ENCODE measurements around the gene FYTTD1. TPM values are rescaled to one million over a fixed set of nuclear protein-coding genes. Genes with fewer than 3 reads are reported as not detected.
A peak's percentile ranks its signal among the peaks of the same experiment; 100 is the strongest.

FYTTD1 gene
- total and polyA plus RNA-seq, 2 of the 4 experiments (the other 2 are of a cell fraction), result 20.4 to 50.2 TPM

DNA sequence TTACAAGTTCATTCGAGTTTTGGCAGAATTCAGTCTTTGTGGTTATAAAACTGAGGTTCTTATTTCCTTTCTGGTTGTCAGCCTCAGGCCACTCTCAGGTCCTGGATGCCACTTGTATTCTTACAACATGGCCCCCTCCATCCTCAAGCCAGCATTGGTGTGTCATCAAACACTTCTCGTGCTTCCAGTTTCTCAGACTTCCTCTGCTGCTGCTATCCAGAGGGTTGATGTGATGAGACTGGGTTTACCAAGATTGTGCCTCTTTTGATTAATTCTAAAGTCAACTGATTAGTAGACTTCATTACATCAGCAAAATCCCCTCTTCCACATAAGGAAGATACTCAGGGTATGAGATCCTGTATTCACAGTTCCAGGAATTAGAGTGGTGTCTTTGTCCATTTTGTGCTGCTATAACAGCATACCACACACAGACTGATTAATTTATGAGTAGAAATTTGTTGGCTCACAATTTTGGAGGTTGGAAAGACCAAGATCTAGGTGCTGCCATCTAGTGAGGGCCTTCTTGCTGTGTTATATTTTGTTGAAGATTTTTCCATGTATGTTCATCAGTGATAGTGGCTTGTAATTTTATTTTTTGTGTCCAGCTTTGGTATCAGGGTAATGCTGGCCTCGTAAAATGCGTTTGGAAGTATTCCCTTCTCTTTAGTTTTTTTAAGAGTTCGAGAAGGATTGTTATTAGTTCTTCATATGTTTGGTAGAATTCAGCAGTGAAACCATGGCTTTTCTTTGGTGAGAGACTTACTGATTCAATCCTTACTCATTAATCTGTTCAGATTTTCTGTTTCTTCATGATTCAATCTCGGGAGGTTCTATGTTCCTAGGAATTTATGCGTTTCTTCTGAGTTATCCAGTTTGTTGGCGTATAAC, 52.5 kb downstream of the FYTTD1 start:
- Histone ChIP-seq H3K36me3 (ENCODE audit: control insufficient read depth, insufficient read depth, low read length) (no peaks in the 10 kb centered on the region), H3K79me1 (ENCODE audit: low read depth in 1 of 2, low read length in 2 of 2) (peaks cover 22 to 62% of the 10 kb centered on the region in 2 experiments; a peak in 3 of 4 replicates), H4K8ac (ENCODE audit: low read depth in 2 of 2, low read length in 2 of 2) (no peak overlapping the region), H3K9ac (ENCODE audit: low read depth, low read length) (no peak overlapping the region), H2AK5ac (ENCODE audit: low read depth, low read length) (no peak overlapping the region), H3K9me3 (ENCODE audit: control insufficient read depth, insufficient read depth, low read length) (no peaks in the 10 kb centered on the region), H3K14ac (replicated peaks; ENCODE audit: low read depth, low read length) (peak overlapping the region; percentile 29), H2BK120ac (ENCODE audit: low read depth, low read length) (no peak overlapping the region), H3K18ac (ENCODE audit: low read depth, low read length) (peak overlapping the region; percentile 14; the same call in 1 of the 2 replicates), H4K91ac (ENCODE audit: insufficient read depth, low read depth, low read length) (no peak overlapping the region), H2AFZ (replicated peaks; ENCODE audit: low read length, poor library complexity) (no peak overlapping the region), H4K5ac (ENCODE audit: low read depth, low read length) (no peak overlapping the region), H3K27ac (ENCODE audit: insufficient read depth, low read length) (no peak overlapping the region), H2BK20ac (ENCODE audit: low read depth, low read length) (no peak overlapping the region), H3K4me3 (ENCODE audit: insufficient read depth, low read depth, low read length) (no peak overlapping the region), H3K23ac (ENCODE audit: low read depth, low read length) (no peak overlapping the region; the same call in 1 of the 2 replicates), H3K9me1 (ENCODE audit: insufficient read depth, low read length) (peaks cover 11% of the 10 kb centered on the region), H2AK9ac (replicated peaks; ENCODE audit: low read depth, low read length, poor library complexity) (no peak overlapping the region), H4K20me1 (ENCODE audit: insufficient read depth, low read length) (peaks cover 67% of the 10 kb centered on the region), H3K4me2 (ENCODE audit: low read depth, low read length) (no peak overlapping the region), H3K27me3 (ENCODE audit: control insufficient read depth, insufficient read depth, low read length) (no peaks in the 10 kb centered on the region), H3K4ac (ENCODE audit: low read depth, low read length) (peak overlapping the region; percentile 6; the same call in 1 of the 2 replicates), H3K56ac (ENCODE audit: extremely low read depth, insufficient read depth, low read length) (no peak overlapping the region), H3K4me1 (ENCODE audit: control insufficient read depth, insufficient read depth, low read length) (peaks cover 12% of the 10 kb centered on the region), H2BK15ac (ENCODE audit: low read depth, low read length) (no peak overlapping the region), H2BK5ac (ENCODE audit: low read depth, low read length, poor library complexity, severe bottlenecking) (no peak overlapping the region)
- ChIA-PET CTCF (no interaction called here), POLR2A (ENCODE audit: unreplicated experiment) (no interaction called here)
- in situ Hi-C loops (cut with MboI; ENCODE audit: low sequenced_read_pairs), result no loop called here
- intact Hi-C loops (cut with micrococcal nuclease), result no loop called here
- BruUV-seq (replicated peaks), result no TSS peak
- DNase-seq (peak; percentile 51), ATAC-seq (ENCODE audit: low read depth) (0 out of 2 replicates have a peak, but pooled peaks have one; percentile 35)
- WGBS, 2 experiments (ENCODE audit: extremely low coverage in 2 of 2, insufficient read length in 1 of 2), result 100% methylated on average over 1 of the region's 8 CpGs; no CpG with 5 or more reads in 1 of the 2 experiments
- no peak for TF ChIP-seq MXI1 (IDR thresholded peaks at IDR 0.05; ENCODE audit: borderline replicate concordance, low read depth, low read length)
- no peak for TF ChIP-seq RCOR1 (IDR thresholded peaks at IDR 0.05; ENCODE audit: insufficient replicate concordance, low read length)
- TF ChIP-seq MAZ (IDR thresholded peaks at IDR 0.05; ENCODE audit: borderline replicate concordance, low read depth, low read length), result no peak
- TF ChIP-seq POLR2A (IDR thresholded peaks at IDR 0.05; ENCODE audit: low read depth, low read length), result no peak
- no peak for TF ChIP-seq CEBPB (IDR thresholded peaks at IDR 0.05; ENCODE audit: low read depth, low read length)
- no peak for TF ChIP-seq BHLHE40 (IDR thresholded peaks at IDR 0.05; ENCODE audit: low read depth, low read length)
- no peak for TF ChIP-seq CHD1 (IDR thresholded peaks at IDR 0.05; ENCODE audit: low read depth, low read length)
- TF ChIP-seq, protein P1, sequence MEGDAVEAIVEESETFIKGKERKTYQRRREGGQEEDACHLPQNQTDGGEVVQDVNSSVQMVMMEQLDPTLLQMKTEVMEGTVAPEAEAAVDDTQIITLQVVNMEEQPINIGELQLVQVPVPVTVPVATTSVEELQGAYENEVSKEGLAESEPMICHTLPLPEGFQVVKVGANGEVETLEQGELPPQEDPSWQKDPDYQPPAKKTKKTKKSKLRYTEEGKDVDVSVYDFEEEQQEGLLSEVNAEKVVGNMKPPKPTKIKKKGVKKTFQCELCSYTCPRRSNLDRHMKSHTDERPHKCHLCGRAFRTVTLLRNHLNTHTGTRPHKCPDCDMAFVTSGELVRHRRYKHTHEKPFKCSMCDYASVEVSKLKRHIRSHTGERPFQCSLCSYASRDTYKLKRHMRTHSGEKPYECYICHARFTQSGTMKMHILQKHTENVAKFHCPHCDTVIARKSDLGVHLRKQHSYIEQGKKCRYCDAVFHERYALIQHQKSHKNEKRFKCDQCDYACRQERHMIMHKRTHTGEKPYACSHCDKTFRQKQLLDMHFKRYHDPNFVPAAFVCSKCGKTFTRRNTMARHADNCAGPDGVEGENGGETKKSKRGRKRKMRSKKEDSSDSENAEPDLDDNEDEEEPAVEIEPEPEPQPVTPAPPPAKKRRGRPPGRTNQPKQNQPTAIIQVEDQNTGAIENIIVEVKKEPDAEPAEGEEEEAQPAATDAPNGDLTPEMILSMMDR (conservative IDR thresholded peaks at IDR 0.05; ENCODE audit: low read depth, low read length), result peak; percentile 40; the same call in 1 of the 2 replicates
- no peak for TF ChIP-seq FOS (IDR thresholded peaks at IDR 0.05; ENCODE audit: low read depth, low read length)
- TF ChIP-seq SMC3 (IDR thresholded peaks at IDR 0.05; ENCODE audit: low read depth, low read length), result 0 out of 2 replicates have a peak, but pooled peaks have one; percentile 17
- no peak for TF ChIP-seq RAD21 (IDR thresholded peaks at IDR 0.05; ENCODE audit: low read length)
- dilution Hi-C loops (cut with HindIII; ENCODE audit: low sequenced_read_pairs, unreplicated experiment), result no loop called here
